Measurements from ENCODE around the gene IRAK3.

IRAK3 gene

DNA sequence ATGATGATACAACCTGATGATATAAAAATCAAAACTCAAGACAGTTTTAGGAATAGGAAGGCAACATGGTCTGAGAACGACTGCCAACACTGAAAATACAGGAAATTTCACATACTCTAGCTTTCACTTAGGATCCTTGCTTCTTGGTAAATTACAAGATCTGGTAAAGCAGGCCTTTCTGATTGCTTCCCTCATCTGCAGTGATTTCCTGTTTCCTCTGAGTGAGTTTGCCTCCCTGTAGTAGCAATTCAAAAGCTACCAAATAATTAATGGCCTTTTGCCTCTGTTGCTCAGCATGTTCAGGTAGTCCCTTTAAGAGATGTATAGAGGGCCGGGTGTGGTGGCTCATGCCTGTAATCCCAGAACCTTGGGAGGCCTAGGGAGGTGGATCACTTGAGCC lies 2.0 kb upstream of the IRAK3 start:
- no peak for DNase-seq
- TF ChIP-seq POLR2A (IDR thresholded peaks at IDR 0.05; ENCODE audit: low read length) (no peak), GATA1 (IDR thresholded peaks at IDR 0.05; ENCODE audit: low read depth, low read length) (no peak)

DNA sequence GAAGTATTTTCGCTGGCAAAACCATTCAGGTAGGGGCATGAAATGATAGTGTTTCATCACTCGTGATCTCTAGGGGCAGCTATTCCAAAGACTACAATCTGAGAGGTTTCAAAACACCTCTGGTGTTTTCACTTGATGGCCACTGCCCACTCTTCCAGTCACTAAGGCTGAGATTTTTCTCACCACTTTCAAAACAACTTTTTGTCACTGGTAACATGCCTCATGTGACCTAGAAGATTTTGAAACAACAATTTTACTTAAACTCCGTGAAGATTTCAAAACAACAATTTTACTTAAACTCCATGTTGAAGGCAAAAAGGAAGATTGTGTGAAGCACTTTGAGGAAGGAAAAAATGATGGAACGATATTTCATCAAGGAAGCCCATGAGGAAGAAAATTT lies 1.2 kb upstream of the IRAK3 start:
- TF ChIP-seq GATA1 (IDR thresholded peaks at IDR 0.05; ENCODE audit: low read depth, low read length): no peak
- TF ChIP-seq POLR2A (IDR thresholded peaks at IDR 0.05; ENCODE audit: low read length): no peak
- no peak for DNase-seq

DNA sequence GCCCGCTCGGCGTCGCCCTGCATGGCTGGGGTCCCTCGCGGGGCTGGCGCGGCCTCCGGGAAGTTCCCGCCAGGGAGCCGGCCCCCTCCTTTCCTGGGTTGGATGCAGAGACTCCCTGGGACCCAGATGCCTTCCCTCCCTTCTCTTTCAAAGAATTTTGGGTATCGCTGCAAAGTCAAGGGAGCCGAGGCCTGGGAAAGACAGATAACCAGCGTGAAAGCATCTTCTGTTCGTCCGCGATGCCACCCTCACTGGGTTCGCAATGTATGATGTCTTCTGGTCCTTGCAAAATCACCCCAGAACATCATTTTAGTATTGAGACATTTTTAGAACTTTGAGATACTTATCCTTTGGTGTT lies 451 bp downstream of the IRAK3 start:
- TF ChIP-seq POLR2A (IDR thresholded peaks at IDR 0.05; ENCODE audit: low read length) (peak; percentile 18), GATA1 (IDR thresholded peaks at IDR 0.05; ENCODE audit: low read depth, low read length) (no peak)
- peak; percentile 80 to 87 for DNase-seq

DNA sequence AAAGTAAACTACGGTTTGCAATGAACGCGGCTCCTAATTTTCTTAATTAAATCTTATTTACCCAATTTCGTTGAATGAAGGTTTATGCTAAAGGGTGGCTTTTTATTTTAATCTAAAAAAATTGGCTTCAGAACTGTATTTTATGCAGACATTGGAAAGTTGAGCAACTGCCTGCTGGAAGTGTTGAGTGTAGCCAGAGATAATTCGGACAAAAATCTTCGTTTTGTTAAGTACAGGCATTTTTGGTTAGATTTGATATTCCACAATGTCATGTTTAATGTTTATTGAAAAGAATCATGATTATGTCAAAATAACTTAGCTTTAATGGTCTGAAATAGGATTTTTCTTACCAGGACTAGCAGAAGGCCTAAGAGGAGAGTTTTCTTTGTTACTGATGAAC lies 875 bp downstream of the IRAK3 start:
- TF ChIP-seq GATA1 (IDR thresholded peaks at IDR 0.05; ENCODE audit: low read depth, low read length) (no peak), POLR2A (IDR thresholded peaks at IDR 0.05; ENCODE audit: low read length) (no peak)
- DNase-seq: no peak

DNA sequence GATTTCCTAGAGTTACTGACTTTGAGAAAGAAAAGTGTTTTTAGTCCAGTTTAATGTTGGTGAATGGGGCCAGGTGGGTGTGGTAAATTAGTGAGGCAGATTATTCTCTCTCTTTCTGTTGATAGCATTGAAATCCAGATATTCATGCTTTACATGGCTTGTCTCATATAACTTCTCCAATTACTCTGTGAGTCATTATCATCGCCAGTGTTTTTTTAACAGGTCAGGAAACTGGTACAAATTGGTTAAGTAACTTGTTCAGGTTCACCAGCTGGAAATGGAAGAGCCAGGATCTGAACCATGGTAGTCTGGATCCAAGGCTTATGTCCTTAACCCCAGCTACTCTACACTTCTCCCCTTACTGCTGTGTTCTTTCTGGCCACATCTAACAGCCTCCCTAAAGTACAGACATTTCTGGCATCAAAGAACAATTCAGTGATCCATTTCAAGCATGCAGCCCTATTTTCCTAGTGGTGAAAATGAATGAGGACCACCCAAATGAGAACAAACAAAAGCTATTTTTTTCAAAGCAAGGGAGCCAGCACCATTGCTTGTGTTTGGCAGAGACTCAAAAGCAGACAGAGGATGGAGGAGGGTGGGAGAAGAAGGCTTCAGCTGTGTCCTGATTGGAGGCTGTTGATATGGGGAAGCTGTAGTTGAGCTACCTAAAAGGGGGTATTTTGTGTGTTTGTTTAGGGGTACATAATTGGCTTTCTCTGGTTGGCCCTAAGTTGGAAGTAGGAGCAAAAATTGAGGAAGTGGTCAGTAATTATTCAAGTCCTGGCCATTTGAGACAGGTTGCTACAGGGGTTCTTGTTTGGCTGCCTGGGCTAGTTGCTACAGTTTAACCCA lies 1.7 kb downstream of the IRAK3 start:
- TF ChIP-seq POLR2A (IDR thresholded peaks at IDR 0.05; ENCODE audit: low read length) (no peak), GATA1 (IDR thresholded peaks at IDR 0.05; ENCODE audit: low read depth, low read length) (no peak)
- DNase-seq: peak; percentile 25 to 26

DNA sequence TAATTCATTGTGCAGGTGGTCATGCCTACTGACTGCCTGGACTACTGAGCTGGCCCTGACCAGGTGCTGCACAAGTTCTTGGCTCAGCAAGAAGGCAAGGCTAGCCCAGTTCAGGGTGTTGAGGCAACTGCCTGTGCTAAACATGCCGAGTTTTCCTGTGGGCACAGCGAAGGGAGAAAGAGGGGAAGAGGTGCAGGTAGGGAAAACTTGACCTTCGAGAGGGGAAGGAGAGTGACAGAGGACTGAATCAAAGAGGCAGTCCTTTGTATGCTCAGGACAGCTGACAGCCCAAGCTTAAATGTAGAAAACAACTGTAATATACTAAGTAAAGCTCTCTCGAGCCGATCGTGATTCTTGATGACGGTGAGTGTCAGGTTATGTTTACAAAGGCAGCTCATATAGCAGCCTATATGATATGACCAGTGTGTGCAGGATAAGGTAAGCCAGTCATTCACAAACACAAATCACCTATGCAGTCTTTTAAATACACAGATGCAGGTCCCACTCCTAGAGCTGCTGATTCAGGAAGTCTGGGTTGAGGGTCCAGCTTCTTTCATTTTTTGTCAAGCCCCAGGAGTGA lies 2.6 kb downstream of the IRAK3 start:
- TF ChIP-seq GATA1 (IDR thresholded peaks at IDR 0.05; ENCODE audit: low read depth, low read length) (no peak), POLR2A (IDR thresholded peaks at IDR 0.05; ENCODE audit: low read length) (no peak)
- DNase-seq: no peak

DNA sequence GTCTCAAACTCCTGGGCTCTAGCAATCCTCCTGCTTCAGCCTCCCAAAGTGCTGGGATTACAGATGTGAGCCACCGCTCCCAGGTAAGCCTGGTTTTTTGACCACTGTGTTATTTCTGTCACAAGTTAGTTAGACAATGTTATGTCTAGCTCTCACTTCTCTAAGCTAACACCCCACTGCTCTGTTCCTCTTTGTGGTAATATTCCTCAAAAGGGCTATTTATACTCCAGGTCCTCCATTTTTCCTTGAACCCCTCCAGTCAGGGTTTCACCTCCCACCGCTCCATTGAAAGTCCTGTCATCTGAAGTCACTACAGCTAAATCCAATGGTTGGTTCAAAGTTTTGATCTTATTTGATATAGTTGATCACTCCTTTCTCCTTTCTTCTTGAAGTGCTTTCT lies 5.1 kb downstream of the IRAK3 start:
- no peak for DNase-seq
- TF ChIP-seq POLR2A (IDR thresholded peaks at IDR 0.05; ENCODE audit: low read length) (no peak), GATA1 (IDR thresholded peaks at IDR 0.05; ENCODE audit: low read depth, low read length) (no peak)

DNA sequence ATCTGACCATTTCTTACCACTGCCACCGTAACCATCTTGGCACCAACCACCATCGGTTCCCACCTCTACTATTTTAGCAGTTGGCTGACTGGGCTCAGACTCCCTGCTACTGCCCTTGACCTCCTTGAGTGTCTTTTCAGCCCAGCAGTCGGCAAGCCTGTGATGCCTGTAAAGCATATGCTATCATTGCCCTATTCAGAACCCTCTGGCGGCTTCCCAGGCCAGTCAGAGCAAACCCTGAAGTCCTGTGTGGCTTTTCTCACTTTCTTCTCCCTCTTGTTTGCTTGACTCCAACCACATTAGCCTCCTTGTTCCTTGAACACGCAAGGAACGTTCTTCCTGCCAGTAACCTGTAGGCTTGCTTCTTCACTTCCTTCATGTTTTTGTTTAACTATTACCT lies 6.2 kb downstream of the IRAK3 start:
- DNase-seq: no peak
- TF ChIP-seq GATA1 (IDR thresholded peaks at IDR 0.05; ENCODE audit: low read depth, low read length) (no peak), POLR2A (IDR thresholded peaks at IDR 0.05; ENCODE audit: low read length) (no peak)

DNA sequence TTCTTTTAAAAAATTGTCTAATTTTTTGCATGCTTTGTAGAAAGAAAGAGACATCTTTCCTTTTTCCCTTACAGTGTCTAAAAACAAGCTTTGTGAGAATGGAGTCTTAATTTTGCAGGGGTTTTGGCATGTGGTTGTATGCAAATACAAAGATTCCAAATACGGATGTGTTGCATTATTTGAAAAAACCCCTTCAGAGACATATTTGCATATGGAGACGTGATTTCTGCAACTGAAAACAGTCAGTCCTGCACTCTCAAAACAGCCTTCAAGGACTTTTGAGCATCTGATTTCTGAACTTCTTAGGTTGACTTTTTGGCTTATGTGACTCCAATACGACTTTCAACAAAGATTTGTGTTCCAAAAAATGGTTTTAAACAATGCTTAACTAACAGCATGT lies 7.8 kb downstream of the IRAK3 start:
- no peak for TF ChIP-seq GATA1 (IDR thresholded peaks at IDR 0.05; ENCODE audit: low read depth, low read length)
- no peak for TF ChIP-seq POLR2A (IDR thresholded peaks at IDR 0.05; ENCODE audit: low read length)
- no peak for DNase-seq

DNA sequence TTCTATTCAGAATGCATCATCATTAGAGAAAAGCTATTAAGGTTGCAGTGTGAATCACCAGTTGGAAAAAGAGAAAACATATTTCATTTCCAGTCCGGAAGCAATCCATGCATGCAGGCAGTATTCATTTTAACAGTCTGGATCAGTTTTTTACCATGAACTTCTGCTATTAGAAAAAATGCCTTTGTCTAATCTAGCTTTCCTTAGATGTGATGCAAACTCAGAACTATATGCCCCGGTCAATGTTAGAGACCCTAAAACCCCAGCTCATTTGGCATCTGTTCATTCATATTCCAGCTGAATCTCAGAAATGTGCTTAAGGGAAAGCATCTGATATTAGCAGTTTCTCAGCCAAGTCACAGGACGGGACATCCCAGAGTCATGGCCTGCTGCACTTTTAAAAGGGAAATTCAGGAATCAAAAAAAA lies 8.5 kb downstream of the IRAK3 start:
- DNase-seq: no peak
- no peak for TF ChIP-seq POLR2A (IDR thresholded peaks at IDR 0.05; ENCODE audit: low read length)
- no peak for TF ChIP-seq GATA1 (IDR thresholded peaks at IDR 0.05; ENCODE audit: low read depth, low read length)

DNA sequence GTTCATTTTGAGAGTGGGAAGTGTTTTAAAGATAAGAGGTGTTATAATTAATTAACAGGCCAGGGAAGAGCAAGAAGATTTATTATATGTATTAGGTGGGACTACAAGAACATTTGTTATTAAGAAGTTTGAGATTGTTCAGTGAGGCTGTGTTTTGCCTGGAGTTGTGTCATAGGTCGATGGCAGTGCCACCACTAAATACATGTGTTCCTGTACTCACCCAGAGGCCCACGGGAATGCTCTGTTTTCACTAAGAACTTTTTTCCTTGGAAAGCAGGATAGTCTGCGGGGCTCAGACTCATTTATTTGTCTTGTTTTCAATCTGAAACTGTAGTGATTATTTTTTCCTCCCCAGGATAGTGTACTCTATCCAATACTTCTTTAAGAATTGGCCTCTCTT lies 10.1 kb downstream of the IRAK3 start:
- DNase-seq: no peak
- TF ChIP-seq GATA1 (IDR thresholded peaks at IDR 0.05; ENCODE audit: low read depth, low read length): no peak
- no peak for TF ChIP-seq POLR2A (IDR thresholded peaks at IDR 0.05; ENCODE audit: low read length)

DNA sequence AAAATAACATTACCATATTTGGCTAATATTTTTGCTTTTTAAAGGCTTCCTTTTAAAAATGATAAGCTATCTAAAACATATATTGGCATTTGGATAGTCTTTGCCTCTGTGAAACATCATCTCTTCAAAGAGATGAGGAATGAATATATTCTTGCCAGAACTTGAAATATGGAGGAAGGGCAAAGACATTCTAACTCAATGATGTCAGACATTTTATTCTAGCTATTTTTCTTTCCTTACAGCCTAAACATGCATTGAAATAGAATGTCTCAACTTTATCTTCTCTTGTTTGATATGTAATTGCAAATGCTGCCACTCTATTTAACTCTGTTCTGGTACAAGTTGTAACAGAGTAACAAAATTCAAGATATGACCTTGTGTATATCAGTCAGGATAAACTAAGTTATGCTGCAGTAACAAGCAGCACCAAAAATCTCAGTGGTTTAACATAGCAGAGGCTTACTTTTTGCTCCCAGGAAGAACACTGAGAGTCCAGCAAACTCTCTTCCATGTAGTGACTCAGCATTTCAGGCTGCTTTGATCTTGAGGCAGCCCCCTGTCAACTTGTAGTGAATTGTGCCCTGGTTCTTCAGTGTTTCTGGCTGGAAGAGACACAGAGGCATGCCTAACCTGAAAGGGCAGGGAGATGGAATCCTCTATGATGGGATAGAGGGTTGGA lies 11.0 kb downstream of the IRAK3 start:
- TF ChIP-seq POLR2A (IDR thresholded peaks at IDR 0.05; ENCODE audit: low read length) (no peak), GATA1 (IDR thresholded peaks at IDR 0.05; ENCODE audit: low read depth, low read length) (no peak)
- DNase-seq: no peak

DNA sequence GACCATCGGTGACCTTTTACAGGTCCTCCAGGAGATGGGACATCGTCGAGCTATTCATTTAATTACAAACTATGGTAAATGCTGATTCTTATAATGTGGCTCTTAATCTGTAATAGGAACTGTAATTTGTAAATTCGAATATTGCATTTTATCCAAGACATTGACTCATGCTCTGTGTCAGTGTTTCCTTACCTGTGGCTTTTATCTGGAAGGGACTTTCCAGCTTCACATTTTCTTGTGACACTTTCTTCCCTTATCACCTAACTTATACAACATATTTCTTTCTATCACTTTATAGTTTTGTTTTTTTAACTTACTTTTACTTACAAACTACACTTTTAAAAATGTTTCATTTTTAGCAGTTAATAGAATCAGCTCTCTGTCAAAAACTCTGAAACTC lies 14.8 kb downstream of the IRAK3 start:
- no peak for DNase-seq

DNA sequence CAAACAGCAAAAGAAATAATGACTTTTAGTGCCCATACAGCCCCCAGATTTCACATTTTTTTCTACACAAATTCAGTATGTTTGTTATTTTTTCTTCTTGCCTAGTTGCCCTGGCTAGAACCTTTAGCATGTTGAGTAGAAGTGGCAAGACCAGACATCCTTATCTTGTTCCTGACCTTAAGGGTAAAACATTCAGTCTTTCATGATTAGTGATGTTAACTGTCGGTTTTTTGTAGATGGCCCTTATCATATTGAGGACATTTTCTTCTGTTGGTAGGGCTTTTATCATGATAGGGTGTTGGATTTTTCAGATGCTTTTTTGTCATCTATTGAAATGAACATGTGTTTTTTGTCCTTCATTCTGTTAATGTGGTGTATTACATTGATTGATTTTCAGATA lies 17.1 kb downstream of the IRAK3 start:
- no peak for TF ChIP-seq GATA1 (IDR thresholded peaks at IDR 0.05; ENCODE audit: low read depth, low read length)
- TF ChIP-seq POLR2A (IDR thresholded peaks at IDR 0.05; ENCODE audit: low read length): no peak
- peak; percentile 26 to 82 for DNase-seq

More for the DNA sequence above, 14.8 kb downstream of the IRAK3 start:
- TF ChIP-seq GATA1 (IDR thresholded peaks at IDR 0.05; ENCODE audit: low read depth, low read length): no peak
- no peak for TF ChIP-seq POLR2A (IDR thresholded peaks at IDR 0.05; ENCODE audit: low read length)

All from erythroblast (primary cell).